ENCODE measurements around the gene DRAXIN.

DNA sequence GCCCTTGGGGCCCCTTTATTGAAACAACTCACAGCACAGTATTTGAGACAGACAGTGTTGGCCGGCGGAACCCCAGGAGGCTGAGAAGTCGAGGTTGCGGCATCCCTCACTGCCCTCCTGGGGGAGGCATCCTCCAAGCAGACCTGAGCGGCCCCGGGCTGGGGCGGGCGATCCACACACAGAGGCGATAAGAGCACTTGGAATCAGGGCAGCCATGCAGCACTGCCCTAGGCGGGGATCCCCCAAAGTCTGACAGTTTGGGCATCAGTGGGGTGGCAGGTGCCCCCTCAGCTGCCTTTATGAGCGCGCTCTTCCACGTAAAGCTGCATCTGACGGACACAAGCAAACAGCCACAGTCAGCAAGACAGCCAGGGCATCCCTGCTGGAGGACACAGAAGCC, 17.0 kb upstream of the DRAXIN start:
- TF ChIP-seq TAF1 (IDR thresholded peaks at IDR 0.05; ENCODE audit: borderline replicate concordance, low read depth, low read length) (no peak), JUND (IDR thresholded peaks at IDR 0.05) (no peak), POLR2AphosphoS5 (IDR thresholded peaks at IDR 0.05; ENCODE audit: low read depth, low read length) (no peak), GABPA (IDR thresholded peaks at IDR 0.05; ENCODE audit: low read depth) (no peak)
- TF ChIP-seq, protein P1, sequence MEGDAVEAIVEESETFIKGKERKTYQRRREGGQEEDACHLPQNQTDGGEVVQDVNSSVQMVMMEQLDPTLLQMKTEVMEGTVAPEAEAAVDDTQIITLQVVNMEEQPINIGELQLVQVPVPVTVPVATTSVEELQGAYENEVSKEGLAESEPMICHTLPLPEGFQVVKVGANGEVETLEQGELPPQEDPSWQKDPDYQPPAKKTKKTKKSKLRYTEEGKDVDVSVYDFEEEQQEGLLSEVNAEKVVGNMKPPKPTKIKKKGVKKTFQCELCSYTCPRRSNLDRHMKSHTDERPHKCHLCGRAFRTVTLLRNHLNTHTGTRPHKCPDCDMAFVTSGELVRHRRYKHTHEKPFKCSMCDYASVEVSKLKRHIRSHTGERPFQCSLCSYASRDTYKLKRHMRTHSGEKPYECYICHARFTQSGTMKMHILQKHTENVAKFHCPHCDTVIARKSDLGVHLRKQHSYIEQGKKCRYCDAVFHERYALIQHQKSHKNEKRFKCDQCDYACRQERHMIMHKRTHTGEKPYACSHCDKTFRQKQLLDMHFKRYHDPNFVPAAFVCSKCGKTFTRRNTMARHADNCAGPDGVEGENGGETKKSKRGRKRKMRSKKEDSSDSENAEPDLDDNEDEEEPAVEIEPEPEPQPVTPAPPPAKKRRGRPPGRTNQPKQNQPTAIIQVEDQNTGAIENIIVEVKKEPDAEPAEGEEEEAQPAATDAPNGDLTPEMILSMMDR (IDR thresholded peaks at IDR 0.05), result no peak

All from SK-N-SH (cell line).